ENCODE data around the gene PDE1A.

GRCh38 chr2:182228741-182229140 is 198.1 kb downstream of the PDE1A start:
- TF ChIP-seq CTCF (IDR thresholded peaks at IDR 0.05; ENCODE audit: low read depth, low read length, missing input control) (no peak), JUND (IDR thresholded peaks at IDR 0.05) (no peak), REST (IDR thresholded peaks at IDR 0.05) (no peak)
